GM10266 (cell line): Measurements from ENCODE around the gene BDKRB1.

ENCODE experiments used
- DNase-seq: peaks from one replicate; pipeline ENCODE4 v3.0.0; 2012; ENCODE audit errors: extremely low spot score
- TF ChIP-seq, protein P1 (sequence below): IDR thresholded peaks from 2 replicates; pipeline ENCODE4 v1.5.1; 2012; ENCODE audit warnings: mild to moderate bottlenecking, low read depth; ENCODE audit not compliant: control insufficient read depth, insufficient read depth; ENCODE audit errors: missing control alignments

The BDKRB1 gene

DNA sequence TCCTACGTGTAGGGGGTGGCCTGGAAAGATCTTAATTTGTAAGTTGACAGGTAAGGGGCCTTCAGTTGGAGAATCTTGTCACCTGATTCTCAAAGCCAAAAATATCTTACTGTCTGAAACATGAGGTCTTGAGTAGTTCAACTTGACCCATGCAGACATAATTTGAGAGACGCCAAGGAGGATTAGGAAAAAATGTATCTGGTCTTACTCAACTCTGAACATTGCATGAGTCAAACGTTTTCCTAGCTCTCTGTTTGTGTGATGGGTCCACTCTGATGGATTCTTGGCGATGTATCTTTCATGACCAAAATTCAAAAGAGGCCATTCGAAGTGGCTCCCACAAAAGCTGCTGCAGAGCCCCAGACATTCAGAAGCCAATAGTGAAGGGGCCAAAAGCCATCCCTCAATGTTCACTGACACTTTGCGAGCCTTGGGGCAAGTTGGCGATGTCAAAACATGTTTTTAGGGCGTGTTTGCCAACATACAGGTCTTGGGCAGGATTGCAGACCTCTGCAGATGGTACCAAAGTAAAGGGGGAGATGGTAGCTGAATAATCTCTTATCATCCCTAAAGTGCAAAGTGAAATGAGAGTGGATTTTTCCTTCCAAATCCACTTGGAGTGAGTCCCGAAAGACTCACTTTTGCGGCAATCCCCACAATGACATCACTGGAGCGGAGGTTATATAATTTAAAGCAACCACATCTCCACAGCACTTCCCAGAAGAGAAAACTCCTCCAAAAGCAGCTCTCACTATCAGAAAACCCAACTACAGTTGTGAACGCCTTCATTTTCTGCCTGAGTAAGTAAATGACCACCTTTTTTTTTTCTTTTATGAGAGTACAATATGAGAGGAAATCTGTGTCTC is at the start of gene BDKRB1:
TSS of gene BDKRB1 (plus strand) at position 710 of the 866 bp plus-strand sequence. CDS start 7,473 bp downstream, outside the sequence.
- no peak for DNase-seq
- TF ChIP-seq, protein P1, sequence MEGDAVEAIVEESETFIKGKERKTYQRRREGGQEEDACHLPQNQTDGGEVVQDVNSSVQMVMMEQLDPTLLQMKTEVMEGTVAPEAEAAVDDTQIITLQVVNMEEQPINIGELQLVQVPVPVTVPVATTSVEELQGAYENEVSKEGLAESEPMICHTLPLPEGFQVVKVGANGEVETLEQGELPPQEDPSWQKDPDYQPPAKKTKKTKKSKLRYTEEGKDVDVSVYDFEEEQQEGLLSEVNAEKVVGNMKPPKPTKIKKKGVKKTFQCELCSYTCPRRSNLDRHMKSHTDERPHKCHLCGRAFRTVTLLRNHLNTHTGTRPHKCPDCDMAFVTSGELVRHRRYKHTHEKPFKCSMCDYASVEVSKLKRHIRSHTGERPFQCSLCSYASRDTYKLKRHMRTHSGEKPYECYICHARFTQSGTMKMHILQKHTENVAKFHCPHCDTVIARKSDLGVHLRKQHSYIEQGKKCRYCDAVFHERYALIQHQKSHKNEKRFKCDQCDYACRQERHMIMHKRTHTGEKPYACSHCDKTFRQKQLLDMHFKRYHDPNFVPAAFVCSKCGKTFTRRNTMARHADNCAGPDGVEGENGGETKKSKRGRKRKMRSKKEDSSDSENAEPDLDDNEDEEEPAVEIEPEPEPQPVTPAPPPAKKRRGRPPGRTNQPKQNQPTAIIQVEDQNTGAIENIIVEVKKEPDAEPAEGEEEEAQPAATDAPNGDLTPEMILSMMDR: no peak

DNA sequence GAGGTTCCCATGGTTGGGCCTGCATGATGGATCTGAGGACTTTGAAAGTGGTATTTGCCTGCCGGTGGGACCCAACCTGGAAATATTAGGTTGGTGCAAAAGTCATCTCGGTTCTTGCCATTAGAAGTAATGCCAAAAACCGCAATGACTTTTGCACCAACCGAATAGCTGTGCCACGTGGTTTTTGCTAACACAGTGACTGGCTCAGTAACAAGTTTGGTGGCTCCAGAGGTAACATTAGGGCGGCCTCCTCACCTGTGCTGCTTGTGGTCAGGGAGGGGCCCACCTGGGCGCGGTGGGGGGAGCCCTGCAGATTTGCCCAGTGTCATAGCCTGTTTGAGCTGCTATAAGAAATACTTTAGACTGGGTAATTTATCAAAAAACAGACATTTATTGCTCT is 49.5 kb upstream of the BDKRB1 start:
- DNase-seq: no peak

DNA sequence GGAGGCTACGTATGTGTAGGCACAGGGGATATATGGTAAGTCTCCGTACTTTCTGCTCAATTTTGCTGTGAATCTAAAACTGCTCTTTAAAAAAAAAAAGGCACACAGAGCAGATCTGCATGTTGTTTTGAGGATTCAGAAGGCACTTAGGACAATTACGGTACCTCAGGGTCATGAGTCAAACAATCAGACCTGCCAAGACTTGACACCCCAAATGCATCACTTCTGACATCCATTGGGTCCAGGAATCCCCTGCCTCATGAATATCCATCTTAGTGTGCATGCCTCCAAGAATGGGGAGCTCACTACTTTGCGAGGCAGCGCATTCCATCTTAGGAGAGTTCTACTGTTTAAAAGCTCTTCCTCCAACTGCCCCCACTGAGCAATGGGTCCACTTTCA is 48.3 kb upstream of the BDKRB1 start:
- DNase-seq: no peak
- TF ChIP-seq, protein P1: no peak

More for the DNA sequence above, 49.5 kb upstream of the BDKRB1 start:
- TF ChIP-seq, protein P1: no peak

DNA sequence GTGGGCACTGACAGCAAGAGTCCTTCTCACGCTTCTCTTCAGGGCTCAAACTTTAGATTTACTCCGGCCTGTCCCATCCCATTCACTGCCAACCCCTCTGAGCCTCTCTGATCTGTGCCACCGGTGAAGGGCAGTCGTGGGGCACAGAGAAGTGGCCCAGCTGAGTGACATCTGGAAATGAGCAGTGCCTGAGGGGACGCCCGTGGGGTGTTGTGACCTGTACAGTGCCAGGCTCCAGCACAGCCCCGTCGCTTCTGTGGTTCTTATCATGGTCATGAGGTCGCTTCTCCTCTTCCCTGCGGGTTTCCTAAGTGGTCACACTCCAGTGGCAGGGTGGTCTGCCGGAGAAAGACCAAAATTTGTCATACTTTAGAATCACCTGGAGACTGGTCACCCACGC is 47.3 kb upstream of the BDKRB1 start:
- no peak for DNase-seq
- TF ChIP-seq, protein P1: no peak

DNA sequence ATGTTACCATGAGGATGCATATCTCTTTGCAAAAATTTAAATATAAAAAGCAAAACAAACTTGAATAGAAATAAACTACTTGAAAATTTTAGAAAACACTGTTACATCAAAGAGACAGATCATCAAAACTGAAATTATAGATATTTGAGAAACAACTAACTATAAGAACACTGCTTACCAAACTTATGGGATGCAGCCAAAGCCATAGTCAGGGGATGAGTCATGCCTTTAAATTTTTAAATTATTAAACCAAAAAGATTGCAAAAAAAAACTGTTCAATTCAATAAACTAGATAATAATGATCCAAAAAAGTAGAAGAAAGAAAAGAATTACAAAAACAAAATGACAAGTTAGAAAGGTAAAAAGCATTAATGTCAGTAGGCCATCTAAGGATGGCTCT is 43.9 kb upstream of the BDKRB1 start:
- DNase-seq: no peak
- TF ChIP-seq, protein P1: no peak

DNA sequence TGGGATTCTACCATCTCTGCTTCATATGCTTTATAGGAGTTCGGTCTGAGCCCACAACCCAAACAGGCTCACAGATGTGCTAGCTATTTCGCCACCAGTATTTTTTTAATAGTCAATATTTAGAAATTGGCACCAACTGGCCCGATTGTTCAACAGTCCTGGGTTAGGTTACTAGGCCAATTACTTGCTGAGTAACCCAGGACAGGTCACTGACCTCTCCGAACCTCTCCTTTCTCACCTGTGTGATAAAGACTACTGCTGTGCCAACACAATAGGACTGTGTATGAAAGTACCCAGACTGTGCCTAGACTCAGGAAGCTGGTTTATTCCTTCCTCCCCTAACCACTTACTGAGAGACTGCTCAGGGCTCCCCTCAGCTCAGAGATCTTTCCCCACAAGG is 43.1 kb upstream of the BDKRB1 start:
- TF ChIP-seq, protein P1: no peak
- no peak for DNase-seq

DNA sequence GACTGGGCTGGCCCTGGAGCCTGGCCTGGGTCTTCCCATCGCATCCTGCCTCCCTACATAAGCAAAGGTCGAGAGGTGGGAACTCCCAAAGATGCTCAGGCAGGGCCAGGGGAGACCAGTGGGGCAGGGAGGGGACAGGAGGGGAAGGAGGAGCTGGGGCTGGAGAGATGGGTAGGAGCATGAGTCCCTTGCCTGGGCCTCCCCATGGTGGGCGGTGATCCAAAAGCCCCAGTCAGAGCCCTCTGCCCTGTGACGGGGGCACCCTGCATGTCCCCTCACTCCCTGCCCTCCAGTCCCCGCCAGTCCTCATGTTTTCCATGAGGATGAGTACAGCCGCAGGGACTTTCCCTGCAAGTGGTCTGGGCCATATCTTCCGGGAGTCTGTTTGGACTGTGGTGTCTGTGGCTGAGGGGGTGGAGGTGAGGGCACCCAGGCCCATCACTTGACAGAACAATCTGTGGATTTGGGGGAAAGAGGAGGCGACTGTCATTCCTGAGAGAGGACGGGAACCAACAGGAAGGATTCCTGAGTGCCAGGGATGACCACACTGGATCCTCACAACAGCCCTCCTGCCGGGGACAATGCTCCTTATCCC is 42.0 kb upstream of the BDKRB1 start:
- DNase-seq: no peak
- TF ChIP-seq, protein P1: no peak
